OCI-M2 (cell line): Measurements from ENCODE around the gene WDSUB1.

Source experiments
- DNase-seq: peaks from one replicate; lab custom pipeline; 2025; ENCODE audit not compliant: unreplicated experiment; lab: John Stamatoyannopoulos, UW

The WDSUB1 gene

DNA sequence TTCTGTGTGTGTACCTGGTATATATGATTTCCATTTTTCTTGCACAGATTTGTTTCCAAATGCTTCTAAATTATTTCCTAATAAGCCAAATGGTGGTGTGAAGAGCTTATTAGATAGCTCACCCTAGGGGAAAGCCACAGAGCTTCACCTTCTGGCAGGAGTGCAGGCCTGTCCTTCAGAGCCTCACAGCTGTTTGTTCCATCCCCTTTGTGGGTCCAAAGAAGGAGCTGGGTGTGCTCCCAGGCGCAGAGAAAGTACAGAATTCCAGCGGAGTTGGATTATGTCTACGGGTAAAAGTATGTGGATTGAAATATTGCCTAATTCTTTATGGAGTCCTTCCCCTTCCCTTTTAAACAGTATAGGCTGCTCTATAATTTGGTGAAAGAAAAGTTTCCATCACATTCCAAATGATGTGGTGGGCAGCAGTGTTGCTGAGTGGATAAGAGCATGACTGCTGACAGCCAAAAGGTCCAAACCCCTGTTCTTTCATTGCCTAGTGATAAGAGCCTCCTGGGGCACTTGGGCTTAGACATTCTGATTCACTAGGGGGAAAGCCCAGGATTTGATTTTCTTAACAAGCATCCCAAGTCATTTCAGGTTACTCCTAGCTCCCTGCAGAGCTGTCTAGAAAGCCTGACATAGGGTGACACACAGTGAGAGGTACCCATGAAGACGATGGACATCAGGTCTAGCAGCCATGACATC is 86.6 kb downstream of the WDSUB1 start:
- no peak for DNase-seq

DNA sequence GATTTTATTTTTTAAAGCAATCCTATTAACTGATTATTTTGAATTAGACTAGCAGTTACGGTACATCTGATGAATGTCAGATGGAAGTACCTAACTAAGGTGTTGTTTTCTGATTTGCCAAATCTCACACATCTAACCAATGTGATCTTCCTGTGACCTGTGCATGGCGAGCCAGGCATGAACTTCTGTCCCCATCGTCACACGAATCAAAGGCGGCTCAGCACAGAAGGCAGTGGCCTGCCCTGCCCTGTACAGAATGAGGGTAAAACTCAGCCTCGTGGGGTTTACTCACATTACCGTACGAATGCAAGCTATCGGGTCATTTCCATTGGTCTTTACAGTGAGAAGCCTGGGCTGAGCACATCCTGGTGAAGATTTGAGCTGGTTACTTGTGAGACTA is 87.3 kb downstream of the WDSUB1 start:
- DNase-seq = no peak

DNA sequence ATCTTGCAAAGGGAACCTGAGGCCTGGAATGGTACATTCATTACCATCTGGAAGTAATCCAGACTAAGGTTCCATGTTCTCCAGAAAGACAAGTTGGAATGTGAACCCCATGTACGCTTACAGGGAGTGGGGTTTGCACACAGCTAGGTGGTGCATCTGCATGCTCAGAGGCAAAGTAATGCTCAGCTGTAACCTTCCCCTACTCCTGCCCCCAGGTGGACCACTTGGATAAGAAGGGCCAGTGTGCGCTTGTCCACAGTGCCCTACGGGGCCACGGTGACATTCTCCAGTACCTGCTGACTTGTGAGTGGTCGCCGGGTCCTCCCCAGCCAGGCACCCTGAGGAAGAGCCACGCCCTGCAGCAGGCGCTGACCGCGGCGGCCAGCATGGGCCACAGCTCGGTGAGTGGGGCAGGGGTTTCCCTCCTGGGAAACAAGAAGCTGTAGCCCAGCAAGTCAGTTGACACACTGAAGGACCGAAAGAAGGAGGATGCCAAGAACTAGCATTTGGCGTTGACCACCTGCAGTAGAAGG is 90.0 kb downstream of the WDSUB1 start:
- no peak for DNase-seq

DNA sequence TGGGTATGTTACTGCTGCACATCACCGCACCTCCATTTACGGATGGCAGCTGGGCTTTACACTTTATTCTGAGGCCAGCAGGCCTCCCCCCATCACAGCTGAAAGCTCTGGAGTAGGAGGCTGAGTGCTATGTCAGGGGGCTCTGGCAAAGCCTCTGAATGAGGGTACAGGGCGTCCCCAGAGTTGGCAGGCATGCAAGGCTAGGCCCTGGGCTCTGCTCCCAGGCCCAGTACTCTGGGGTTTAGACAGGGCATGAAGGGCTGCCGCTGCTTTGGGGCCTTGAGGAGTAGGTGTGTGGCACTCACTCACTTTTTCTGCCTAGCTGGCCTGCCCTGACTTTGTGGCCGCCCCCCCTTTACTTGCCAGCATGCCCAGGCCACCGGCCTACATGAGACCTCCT is 90.8 kb downstream of the WDSUB1 start:
- no peak for DNase-seq

DNA sequence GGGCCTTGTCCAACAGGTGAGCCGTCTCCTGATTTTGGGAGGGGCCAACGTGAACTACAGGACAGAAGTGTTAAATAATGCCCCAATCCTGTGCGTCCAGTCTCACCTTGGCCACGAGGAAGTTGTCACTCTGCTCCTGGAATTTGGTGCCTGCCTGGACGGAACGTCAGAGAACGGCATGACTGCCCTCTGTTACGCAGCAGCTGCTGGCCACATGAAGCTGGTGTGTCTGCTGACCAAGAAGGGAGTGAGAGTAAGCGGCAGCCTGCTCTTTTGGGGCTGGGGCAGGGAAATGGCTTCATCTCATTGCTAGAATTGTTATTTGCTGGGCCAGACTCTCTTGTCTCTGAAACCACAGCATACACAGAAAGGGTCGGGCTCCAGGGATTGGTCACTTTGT is 92.3 kb downstream of the WDSUB1 start:
- no peak for DNase-seq

DNA sequence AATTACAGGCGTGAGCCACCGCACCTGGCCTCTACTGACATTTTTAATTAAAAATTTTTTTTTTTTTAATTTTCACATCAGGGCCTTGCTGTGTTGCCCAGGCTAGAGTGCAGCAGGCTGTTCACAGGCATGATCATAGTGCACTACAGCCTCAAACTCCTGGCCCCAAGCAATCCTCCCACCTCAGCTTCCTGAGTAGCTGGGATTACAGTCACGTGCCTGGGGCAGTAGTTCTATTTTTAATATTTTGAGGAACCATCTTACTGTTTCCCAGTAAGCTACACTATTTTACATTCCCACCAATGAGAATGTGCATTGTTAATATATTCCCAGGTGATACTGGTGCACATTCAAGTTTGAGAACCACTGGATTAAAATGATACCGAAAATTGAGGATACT is 92.7 kb downstream of the WDSUB1 start:
- no peak for DNase-seq

DNA sequence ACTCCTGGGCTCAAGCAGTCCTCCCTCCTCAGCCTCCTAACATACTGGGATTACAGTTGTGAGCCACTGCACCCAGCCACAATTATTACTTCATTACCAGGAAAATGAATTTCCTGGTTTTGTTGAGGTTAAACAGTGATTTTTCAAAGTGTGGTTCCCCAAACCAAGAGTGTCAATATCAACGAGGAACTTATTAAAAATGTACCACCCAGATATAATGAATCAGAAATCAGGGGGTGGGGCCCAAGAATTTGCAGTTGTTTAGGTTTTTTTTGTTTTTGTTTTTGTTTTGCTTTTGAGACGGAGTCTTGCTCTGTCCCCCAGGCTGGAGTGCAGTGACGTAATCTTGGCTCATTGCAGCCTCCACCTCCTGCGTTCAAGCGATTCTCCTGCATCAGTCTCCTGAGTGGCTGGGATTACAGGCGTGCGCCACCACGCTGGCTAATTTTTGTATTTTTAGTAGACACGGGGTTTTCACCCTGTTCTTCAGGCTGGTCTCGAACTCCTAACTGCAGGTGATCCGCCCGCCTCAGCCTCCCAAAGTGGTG is 94.1 kb downstream of the WDSUB1 start:
- DNase-seq = no peak

DNA sequence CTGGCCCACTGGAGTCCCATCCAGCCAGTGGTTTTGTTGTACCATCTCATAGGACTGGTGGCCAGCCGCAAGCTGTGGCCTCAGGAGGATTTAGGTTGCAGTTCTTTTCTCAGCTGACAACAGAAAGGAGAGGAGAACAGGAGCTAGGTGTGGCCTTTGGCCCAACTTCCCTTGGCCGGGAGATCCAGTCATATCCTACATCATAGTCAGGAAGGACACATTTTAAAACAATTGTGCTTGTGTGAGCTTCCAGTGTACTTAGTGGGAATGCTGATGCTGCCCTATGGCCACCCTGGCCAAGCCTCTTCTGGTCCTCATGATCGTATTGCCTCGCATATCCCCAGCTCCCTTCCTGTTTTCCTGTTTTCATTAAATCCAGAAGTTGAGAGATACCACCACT is 98.1 kb downstream of the WDSUB1 start:
- DNase-seq = no peak

DNA sequence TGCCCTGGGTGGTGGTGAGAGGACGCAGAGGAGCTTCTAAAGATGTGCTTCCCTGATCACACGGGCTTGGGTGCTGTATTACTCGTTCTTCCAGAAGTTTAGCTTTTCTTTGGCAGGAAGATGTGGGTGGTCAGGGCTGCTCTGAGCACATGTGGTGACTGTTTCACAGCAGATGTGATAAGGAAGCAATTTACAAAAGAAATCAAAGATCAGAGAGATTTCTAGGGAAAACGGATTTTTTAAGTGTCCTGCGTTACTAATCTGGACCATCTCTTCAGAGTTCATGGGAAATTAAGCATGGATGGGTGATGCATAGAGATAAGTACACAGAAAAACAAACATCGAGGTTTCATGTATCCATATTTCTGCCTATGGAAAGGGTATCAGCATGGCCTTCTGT is 99.4 kb downstream of the WDSUB1 start:
- no peak for DNase-seq

DNA sequence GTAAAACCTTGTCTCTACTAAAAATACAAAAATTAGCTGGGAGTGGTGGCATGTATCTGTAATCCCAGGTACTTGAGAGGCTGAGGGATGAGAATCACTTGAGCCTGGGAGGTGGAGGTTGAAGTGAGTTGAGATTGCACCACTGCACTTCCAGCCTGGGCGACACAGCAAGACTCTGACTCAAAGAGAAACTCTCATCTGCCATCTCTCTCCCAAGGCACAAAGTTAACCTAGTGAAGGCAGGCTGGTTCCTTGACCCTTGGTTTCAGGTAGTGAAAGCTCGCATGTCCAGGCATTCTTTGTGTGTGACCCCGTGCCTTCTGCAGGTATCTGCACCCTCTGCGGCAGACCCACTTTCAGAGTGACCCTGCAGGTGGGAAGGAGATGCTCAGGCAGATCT is 100.0 kb downstream of the WDSUB1 start:
- DNase-seq = no peak
